NCI-H2196 treated with DMSO at 0.1 percent for 48 hours (cell line): ENCODE data around the gene ZDHHC12.
A peak's percentile ranks its signal among the peaks of the same experiment; 100 is the strongest.

Source experiments
- DNase-seq: peaks from one replicate; lab custom pipeline; 2025; ENCODE audit not compliant: unreplicated experiment; lab: John Stamatoyannopoulos, UW

Gene ZDHHC12

GRCh38 chr9:128731093-128731492 lies 7.2 kb upstream of the ZDHHC12 start:
- DNase-seq, result no peak

GRCh38 chr9:128729766-128730517 lies 6.0 kb upstream of the ZDHHC12 start:
- DNase-seq, result no peak

GRCh38 chr9:128729302-128729701 lies 5.4 kb upstream of the ZDHHC12 start:
- DNase-seq, result no peak

- no peak for DNase-seq
These were observed 4.4 kb upstream of the ZDHHC12 start for GRCh38 chr9:128728298-128728697.

GRCh38 chr9:128727640-128728248 lies 3.8 kb upstream of the ZDHHC12 start:
- DNase-seq, result no peak

- peak; percentile 83 for DNase-seq
These were observed 851 bp upstream of the ZDHHC12 start for GRCh38 chr9:128724744-128725211.

GRCh38 chr9:128723352-128723865 lies 518 bp downstream of the ZDHHC12 start:
- no peak for DNase-seq

GRCh38 chr9:128722380-128723351 lies 1.3 kb downstream of the ZDHHC12 start:
- DNase-seq, result no peak

- DNase-seq, result no peak
These were observed 2.4 kb downstream of the ZDHHC12 start for GRCh38 chr9:128721487-128722010.

- no peak for DNase-seq
These were observed 3.0 kb downstream of the ZDHHC12 start for GRCh38 chr9:128720841-128721486.

GRCh38 chr9:128719919-128720605 lies 3.9 kb downstream of the ZDHHC12 start:
- DNase-seq, result no peak

- no peak for DNase-seq
These were observed 5.5 kb downstream of the ZDHHC12 start for GRCh38 chr9:128718475-128718874.

- no peak for DNase-seq
These were observed 5.9 kb downstream of the ZDHHC12 start for GRCh38 chr9:128718047-128718446.

- DNase-seq, result no peak
These were observed 7.2 kb downstream of the ZDHHC12 start for GRCh38 chr9:128716581-128717254.

GRCh38 chr9:128715436-128715750 lies 8.5 kb downstream of the ZDHHC12 start:
- DNase-seq, result no peak

- no peak for DNase-seq
These were observed 9.1 kb downstream of the ZDHHC12 start for GRCh38 chr9:128714586-128715435.

GRCh38 chr9:128713941-128714573 lies 9.9 kb downstream of the ZDHHC12 start:
- no peak for DNase-seq

- no peak for DNase-seq
These were observed 10.5 kb downstream of the ZDHHC12 start for GRCh38 chr9:128713411-128713780.
